Measurements from ENCODE around the gene TESMIN.

TESMIN gene

DNA sequence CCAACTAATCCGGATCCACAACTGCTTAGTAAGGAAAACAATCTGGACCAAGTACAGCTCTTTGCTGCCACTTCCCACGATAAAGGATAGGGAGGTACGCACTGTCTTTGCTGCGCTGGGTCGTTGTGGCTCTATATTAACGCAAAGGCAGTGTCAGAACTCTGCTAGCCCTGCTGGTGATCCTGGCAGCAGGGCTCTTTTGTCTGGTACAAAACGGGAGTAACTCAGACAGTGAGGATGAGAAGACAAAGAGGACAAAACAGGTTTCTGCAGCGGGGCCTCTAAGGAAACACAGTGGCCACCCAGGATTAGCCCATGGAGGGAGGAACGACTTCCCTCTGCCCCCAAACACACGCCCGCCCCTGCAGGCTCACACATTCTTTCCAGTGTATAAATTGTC, 40.9 kb downstream of the TESMIN start:
- no peaks in the 10 kb centered on the region for H3K4me1 Mint-ChIP-seq
- H3K36me3 Mint-ChIP-seq = no peaks in the 10 kb centered on the region
- CTCF ChIA-PET = no interaction called here
- H3K9me3 Mint-ChIP-seq = no peaks in the 10 kb centered on the region
- no peak for DNase-seq
- peaks cover 9% of the 10 kb centered on the region for H3K27me3 Mint-ChIP-seq
- H3K4me3 Mint-ChIP-seq = no peak overlapping the region
- no peak overlapping the region for H3K27ac Mint-ChIP-seq

DNA sequence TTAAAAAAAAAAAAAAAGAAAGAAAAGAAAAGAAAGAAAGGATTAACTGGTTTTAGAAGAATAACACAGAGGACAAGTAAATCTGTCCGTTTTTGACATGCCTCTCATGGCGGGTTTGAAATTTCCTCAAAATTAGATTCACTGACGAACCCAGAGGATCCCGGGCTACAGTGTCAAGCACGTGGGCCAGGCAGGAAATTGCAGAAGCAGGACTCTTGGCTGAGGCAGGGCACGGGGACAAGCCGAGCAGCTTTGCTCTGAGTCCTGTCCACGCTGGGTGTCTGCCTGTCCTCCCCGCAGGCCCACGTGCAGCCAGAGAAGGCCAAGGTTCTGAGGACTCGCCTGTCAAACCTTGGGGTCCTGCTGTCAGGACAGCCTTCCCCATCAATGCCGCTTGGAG, 42.3 kb downstream of the TESMIN start:
- Mint-ChIP-seq H3K9me3 (no peaks in the 10 kb centered on the region), H3K4me1 (no peaks in the 10 kb centered on the region), H3K4me3 (no peak overlapping the region), H3K36me3 (no peaks in the 10 kb centered on the region), H3K27ac (no peak overlapping the region), H3K27me3 (peaks cover 16% of the 10 kb centered on the region)
- CTCF ChIA-PET = no interaction called here
- DNase-seq = no peak

DNA sequence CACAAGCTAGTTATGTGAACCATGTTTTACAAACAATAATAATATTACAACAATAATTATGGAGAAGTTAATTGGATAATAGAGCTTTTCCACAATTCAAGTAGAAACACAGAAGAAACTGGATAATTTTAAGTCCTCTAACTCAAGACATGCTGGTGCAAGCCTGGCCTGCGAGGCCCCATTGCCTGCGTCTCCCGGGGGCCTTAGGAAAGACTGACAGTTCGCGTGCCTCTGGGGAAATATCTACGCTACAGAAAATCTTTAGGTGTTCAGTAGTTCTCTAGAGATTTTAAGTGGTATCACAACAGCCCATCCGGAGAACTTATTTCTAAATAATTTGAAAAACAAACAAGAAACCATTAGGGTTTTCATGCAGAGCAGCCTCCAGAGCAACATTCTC, 43.8 kb downstream of the TESMIN start:
- H3K9me3 Mint-ChIP-seq = no peaks in the 10 kb centered on the region
- DNase-seq = no peak
- no peak overlapping the region for H3K4me3 Mint-ChIP-seq
- peaks cover 16% of the 10 kb centered on the region for H3K27me3 Mint-ChIP-seq
- H3K4me1 Mint-ChIP-seq = no peaks in the 10 kb centered on the region
- CTCF ChIA-PET = no interaction called here
- no peaks in the 10 kb centered on the region for H3K36me3 Mint-ChIP-seq
- H3K27ac Mint-ChIP-seq = no peak overlapping the region

DNA sequence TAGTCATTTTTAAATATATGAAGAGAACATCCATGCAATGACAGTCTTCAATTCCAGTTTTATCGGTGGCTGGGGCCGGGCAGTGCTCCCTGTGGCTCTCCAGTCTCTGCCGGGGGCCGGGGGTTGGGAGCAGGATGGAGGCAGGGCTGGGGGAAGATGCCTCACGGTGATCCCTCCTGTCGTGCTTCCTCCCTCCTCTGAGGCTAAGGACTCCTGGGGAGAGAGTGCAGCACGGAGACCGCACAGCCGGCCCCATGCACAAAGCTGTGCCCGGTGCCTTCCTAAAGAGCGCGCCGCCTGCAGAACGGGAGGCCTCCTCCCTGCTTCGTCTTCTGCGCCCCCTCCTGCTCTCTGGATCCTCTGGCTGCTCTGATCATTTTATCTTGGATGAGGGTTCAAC, 46.4 kb downstream of the TESMIN start:
- Mint-ChIP-seq H3K27ac (no peak overlapping the region), H3K4me1 (no peaks in the 10 kb centered on the region), H3K36me3 (no peaks in the 10 kb centered on the region), H3K4me3 (no peak overlapping the region), H3K9me3 (no peaks in the 10 kb centered on the region), H3K27me3 (peaks cover 16% of the 10 kb centered on the region)
- DNase-seq = no peak
- CTCF ChIA-PET = no interaction called here

DNA sequence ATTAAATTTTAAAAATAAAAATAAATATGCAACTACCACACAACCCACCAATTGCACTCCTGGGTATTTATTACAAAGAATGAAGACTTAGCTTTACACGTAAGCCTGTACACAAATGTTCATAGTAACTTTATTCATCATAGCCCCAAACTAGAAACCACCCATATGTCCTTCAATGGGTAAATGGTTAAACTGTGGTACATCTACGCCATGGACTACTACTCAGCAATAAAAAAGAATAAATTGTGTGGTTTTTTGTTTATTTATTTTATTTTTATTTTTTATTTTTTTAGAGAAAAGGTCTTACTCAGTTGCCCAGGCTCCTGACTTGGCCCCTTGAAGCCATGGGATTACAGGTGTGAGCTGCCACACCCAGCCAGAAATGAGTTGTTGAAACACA, 52.3 kb downstream of the TESMIN start:
- Mint-ChIP-seq H3K9me3 (peaks cover 3% of the 10 kb centered on the region), H3K4me3 (no peak overlapping the region), H3K27ac (no peak overlapping the region), H3K4me1 (no peaks in the 10 kb centered on the region), H3K27me3 (peaks cover 21% of the 10 kb centered on the region), H3K36me3 (no peaks in the 10 kb centered on the region)
- no peak for DNase-seq
- CTCF ChIA-PET = no interaction called here

DNA sequence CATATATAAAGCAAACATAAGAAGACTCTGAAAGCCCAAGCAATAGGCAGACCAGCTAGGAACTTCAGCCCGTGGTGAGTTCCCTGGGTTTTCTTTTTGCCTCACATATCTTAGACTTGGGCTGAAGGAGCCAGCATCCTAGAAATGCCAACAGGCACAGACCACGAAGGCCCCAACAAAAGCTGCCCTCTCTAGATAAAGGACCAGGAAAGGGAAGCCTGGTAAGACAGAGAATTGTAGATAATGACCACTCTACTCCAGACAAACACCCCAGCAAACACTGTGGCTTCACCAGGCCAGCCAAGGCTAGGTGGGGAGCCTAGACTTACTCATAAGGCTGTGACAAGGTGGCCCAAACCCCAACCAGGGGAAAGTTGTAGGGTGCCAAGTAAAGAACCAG, 55.8 kb downstream of the TESMIN start:
- Mint-ChIP-seq H3K9me3 (peaks cover 3% of the 10 kb centered on the region), H3K4me3 (no peak overlapping the region), H3K27me3 (peaks cover 49% of the 10 kb centered on the region), H3K4me1 (peaks cover 11% of the 10 kb centered on the region), H3K27ac (no peak overlapping the region), H3K36me3 (no peaks in the 10 kb centered on the region)
- DNase-seq = no peak
- CTCF ChIA-PET = interaction anchor here (0.6 kb wide), 1 partner anchor 9 kb away, joined by 3 read pairs; no protein-coding TSS in a partner anchor

DNA sequence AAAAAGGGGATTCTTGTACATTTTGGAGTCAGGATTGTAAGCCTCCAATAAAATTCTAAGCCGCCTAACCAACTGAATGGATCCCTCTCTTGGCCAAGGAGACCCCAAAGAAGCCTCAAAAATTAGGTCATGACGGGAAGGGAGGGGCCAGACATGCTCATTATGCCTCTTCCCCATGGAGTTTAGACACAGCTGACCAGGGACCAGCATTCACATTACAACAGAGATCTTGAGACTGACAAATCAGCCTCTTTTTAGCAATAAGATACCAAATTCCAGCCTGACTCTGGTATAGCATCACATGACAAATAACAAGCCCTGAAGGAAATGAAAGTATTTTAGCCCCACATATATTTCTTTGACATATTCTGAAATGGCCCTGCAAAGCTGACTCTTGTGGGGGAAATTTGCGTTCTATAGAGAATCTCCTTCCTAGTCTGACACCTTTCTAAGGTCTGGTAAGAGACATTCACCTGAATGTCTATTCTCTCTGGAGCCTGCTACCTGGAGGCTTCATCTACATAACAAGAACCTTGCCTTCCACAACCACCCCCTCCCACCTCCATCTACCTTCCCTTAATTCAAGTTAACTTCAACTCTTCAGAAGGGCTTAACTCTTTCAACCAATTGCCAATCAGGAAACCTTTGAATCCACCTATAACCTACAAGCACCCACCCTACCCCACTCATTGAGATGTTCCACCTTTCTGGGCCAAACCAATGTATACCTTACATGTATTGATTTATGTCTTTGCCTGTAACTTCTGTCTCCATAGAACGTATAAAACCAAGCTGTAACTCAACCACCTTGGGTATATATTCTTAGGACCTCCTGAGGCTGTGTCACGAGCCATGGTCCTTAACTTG, 56.7 kb downstream of the TESMIN start:
- H3K36me3 Mint-ChIP-seq = no peaks in the 10 kb centered on the region
- no peak for DNase-seq
- H3K9me3 Mint-ChIP-seq = peaks cover 3% of the 10 kb centered on the region
- H3K4me1 Mint-ChIP-seq = peaks cover 20% of the 10 kb centered on the region
- no peak overlapping the region for H3K4me3 Mint-ChIP-seq
- H3K27ac Mint-ChIP-seq = no peak overlapping the region
- CTCF ChIA-PET = interaction anchor here (0.6 kb wide), 1 partner anchor 8 kb away, joined by 3 read pairs; no protein-coding TSS in a partner anchor
- peaks cover 53% of the 10 kb centered on the region for H3K27me3 Mint-ChIP-seq

DNA sequence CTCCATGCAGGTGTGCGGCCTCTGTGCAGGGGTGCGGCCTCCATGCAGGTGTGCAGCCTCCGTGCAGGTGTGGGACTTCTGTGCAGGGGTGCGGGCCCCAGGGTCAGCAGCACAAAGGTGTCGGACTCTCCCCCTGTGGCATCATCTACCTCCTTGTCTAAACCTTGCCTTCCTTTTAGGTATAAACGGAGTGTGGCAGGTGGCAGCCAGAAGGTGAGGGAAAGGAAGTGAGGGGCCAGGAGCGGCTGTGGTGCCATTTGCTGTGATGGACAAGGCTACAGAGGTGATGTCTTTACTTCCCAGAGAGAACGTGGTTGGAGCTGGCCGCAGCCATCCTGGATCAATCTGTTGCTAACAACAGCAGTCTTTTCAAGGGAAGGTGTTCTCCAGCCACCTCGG, 57.8 kb downstream of the TESMIN start:
- CTCF ChIA-PET = no interaction called here
- Mint-ChIP-seq H3K4me1 (peaks cover 21% of the 10 kb centered on the region), H3K36me3 (no peaks in the 10 kb centered on the region), H3K4me3 (no peak overlapping the region), H3K27me3 (peaks cover 56% of the 10 kb centered on the region), H3K27ac (no peak overlapping the region), H3K9me3 (peaks cover 3% of the 10 kb centered on the region)
- DNase-seq = no peak

DNA sequence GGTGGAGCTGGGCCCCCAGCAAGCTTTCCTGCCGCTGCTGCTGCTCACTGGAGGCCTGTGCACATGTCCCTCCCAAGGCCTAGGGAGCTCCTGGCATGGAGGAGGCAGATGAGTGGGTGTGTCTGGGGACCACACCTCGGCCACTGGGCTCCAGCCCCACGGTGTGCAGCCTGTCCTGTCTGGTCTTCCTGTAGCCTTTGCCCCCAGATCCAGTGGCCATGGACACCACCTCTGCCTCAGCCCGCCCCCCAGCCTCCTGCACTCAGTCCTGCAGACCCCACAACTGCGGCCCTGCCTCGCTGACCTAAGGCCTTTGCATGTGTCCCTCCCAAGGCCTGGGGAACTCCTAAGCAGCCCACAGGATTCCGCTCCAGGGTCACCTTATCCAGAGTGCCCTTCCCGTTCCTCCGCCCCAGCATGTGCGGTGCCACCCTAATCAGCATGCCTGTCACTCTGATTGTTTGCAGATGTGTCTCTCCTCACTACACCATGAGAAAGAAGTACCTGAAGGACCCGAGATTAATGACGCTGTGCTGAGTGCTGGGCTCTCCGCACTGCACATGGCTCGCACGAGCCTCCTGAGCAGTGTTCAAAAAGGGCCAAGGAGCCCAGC, 58.3 kb downstream of the TESMIN start:
- Mint-ChIP-seq H3K36me3 (no peaks in the 10 kb centered on the region), H3K4me1 (peaks cover 21% of the 10 kb centered on the region), H3K27ac (no peak overlapping the region), H3K9me3 (peaks cover 3% of the 10 kb centered on the region), H3K4me3 (no peak overlapping the region), H3K27me3 (peaks cover 61% of the 10 kb centered on the region)
- no peak for DNase-seq
- CTCF ChIA-PET = interaction anchor here (1.0 kb wide), 1 partner anchor 8 kb away, joined by 3 read pairs; no protein-coding TSS in a partner anchor

DNA sequence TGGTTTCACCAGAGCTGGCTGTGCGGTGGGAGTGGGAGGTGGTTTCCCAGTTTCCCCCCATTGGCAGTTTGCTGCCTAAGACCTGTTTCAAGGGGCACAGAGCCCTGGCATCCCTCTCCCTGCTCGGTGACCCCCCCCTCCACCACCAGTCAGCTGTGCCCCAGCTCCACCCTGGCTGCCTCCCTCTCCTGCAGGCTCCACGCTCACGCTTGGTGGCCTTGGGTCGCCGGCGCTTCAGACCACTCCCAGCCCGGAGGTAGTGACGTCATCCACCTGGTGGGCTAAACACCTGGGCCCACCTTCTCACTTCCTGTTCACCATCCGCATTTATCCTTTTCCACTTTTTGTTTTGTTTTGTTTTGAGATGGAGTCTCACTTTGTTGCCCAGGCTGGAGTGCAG, 59.2 kb downstream of the TESMIN start:
- peaks cover 70% of the 10 kb centered on the region for H3K27me3 Mint-ChIP-seq
- peaks cover 21% of the 10 kb centered on the region for H3K4me1 Mint-ChIP-seq
- H3K27ac Mint-ChIP-seq = no peak overlapping the region
- CTCF ChIA-PET = interaction anchor here (1.0 kb wide), 1 partner anchor 9 kb away, joined by 3 read pairs; no protein-coding TSS in a partner anchor
- peaks cover 3% of the 10 kb centered on the region for H3K9me3 Mint-ChIP-seq
- no peaks in the 10 kb centered on the region for H3K36me3 Mint-ChIP-seq
- no peak for DNase-seq
- no peak overlapping the region for H3K4me3 Mint-ChIP-seq

DNA sequence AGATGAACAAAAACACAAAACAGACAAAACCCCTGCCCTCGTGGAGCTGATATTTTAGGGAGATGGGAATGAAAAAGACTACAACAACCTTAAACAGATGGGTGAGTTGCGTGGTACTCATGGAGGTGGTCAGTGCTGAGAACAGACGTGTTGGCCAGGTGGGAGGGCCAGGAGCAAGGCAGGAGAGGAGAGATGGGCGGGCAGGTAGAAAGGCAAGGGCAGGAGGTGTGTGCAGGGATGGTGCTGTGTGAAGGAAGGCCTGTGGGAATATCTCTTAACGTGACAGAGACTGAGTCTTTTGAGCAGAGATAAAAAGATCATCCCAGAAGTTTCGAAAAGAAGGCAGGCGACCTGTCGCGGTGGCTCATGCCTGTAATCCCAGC, 59.9 kb downstream of the TESMIN start:
- CTCF ChIA-PET = interaction anchor here (0.6 kb wide), 1 partner anchor 10 kb away, joined by 3 read pairs; no protein-coding TSS in a partner anchor
- no peak for DNase-seq
- H3K4me1 Mint-ChIP-seq = peaks cover 21% of the 10 kb centered on the region
- no peaks in the 10 kb centered on the region for H3K36me3 Mint-ChIP-seq
- no peak overlapping the region for H3K27ac Mint-ChIP-seq
- peaks cover 77% of the 10 kb centered on the region for H3K27me3 Mint-ChIP-seq
- H3K4me3 Mint-ChIP-seq = no peak overlapping the region
- H3K9me3 Mint-ChIP-seq = peaks cover 2% of the 10 kb centered on the region

DNA sequence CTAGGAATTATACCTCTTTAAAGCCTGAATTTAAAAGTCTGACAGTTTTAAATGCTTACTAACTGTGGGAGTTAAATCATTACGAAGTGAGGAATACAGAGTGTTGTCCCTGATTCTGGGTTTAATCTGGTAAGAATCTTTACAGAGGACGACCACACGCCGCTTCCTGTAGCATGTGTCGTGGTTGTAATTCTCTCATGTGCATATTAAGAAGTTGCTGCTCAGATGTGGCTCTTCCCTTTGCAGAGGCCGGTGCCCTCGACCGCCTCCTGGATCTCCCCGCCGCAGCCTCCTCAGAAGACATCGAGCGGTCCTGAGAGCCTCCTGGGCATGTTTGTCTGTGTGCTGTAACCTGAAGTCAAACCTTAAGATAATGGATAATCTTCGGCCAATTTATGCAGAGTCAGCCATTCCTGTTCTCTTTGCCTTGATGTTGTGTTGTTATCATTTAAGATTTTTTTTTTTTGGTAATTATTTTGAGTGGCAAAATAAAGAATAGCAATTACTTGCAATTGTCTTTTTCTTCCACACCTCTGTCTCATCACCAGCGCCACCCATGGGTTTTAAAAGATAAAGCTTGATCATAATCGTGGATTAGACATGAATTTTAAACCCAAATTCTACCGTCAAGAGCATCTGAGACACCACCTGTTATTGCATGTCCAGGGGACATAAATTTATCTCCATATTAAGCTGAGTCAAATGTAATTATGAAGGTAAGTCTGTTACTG, 60.5 kb downstream of the TESMIN start:
- peaks cover 21% of the 10 kb centered on the region for H3K4me1 Mint-ChIP-seq
- H3K27me3 Mint-ChIP-seq = peaks cover 78% of the 10 kb centered on the region
- no peaks in the 10 kb centered on the region for H3K9me3 Mint-ChIP-seq
- H3K36me3 Mint-ChIP-seq = no peaks in the 10 kb centered on the region
- H3K27ac Mint-ChIP-seq = no peak overlapping the region
- CTCF ChIA-PET = interaction anchor here (0.6 kb wide), 1 partner anchor 11 kb away, joined by 3 read pairs; no protein-coding TSS in a partner anchor
- peak; percentile 66 for DNase-seq
- H3K4me3 Mint-ChIP-seq = no peak overlapping the region

DNA sequence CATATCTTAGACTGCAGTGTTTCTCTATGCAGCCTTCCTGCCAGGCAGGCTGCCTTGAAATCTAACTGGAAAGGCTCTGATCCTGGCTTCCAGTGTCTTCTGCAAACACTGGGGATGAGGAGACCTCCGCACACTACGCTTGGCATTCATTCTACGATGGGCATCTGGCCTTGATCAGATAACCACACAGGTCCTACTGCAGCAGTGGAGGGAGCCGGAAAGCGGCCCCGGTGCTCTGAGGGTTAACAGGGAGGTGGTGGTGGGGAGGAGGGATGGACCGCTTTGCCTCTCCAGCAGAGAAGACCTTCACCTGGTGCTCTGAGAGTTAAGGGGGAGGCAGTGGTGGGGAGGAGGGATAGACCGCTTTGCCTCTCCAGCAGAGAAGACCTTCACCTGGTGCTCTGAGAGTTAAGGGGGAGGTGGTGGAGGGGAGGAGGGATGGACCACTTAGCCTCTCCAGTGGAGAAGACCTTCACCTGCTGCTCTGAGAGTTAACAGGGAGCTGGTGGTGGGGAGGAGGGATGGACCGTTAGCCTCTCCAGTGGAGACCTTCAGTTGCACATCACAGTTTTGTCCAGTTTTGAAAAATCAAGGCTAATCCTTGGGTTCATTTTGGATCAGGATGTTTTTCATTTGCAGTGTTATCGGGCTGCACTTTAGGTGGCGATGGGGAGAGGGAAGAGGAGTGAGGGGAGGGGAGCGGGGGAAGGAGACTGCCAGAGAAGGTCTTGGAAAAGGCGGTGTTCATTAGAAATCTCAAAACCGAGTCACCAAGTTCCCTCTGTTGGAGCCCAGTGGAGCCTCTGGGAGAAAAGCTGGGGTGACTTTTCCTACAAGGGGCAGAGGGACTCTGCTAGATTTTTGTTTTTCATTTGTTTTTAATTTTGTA, 61.3 kb downstream of the TESMIN start:
- CTCF ChIA-PET = no interaction called here
- no peaks in the 10 kb centered on the region for H3K9me3 Mint-ChIP-seq
- H3K27me3 Mint-ChIP-seq = peaks cover 82% of the 10 kb centered on the region
- H3K36me3 Mint-ChIP-seq = no peaks in the 10 kb centered on the region
- DNase-seq = no peak
- H3K4me3 Mint-ChIP-seq = no peak overlapping the region
- peaks cover 21% of the 10 kb centered on the region for H3K4me1 Mint-ChIP-seq
- no peak overlapping the region for H3K27ac Mint-ChIP-seq

DNA sequence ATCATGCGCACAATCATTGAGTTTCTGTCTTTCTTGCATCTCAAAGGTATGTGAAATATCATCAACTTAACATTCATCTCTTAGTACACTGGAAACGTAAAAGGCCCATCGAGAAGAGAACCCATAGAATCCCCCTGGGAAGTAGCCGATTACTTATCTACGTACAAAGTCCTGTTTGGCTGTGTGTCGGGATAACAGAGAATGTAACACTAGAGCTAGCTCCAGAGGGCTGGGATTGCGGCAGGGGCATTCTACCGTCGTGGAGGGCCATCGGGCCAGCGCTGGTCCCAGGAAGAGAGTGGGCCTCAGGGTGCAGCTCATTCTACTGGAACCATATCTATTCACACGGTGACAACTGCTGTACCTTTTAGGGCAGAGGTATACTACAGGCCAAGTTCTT, 62.4 kb downstream of the TESMIN start:
- DNase-seq = no peak
- H3K4me3 Mint-ChIP-seq = no peak overlapping the region
- no peak overlapping the region for H3K27ac Mint-ChIP-seq
- H3K4me1 Mint-ChIP-seq = peaks cover 21% of the 10 kb centered on the region
- no peaks in the 10 kb centered on the region for H3K36me3 Mint-ChIP-seq
- CTCF ChIA-PET = no interaction called here
- H3K27me3 Mint-ChIP-seq = peaks cover 91% of the 10 kb centered on the region
- no peaks in the 10 kb centered on the region for H3K9me3 Mint-ChIP-seq
